ENCODE data around the gene EEPD1.

The EEPD1 gene

DNA sequence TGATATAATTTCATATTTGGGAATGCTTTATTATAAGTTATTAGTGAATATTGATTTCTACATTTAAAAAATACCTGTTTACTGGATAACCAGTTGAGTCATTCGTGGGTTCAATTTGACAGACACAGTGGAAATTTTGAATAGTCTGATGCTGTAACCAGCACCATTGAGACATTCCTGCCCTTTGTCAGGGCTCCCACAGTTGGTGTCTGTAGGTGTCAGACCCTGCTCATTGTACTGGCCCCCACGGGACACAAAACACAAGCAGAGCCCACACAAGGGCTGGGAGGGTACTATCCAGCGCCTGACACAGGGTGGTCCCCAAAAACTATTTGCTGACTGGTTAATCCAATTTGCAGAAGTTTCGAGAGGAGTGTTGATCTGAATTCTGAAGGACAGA lies 35.9 kb downstream of the EEPD1 start:
- in situ Hi-C loops (cut with MboI; ENCODE audit: low sequenced_read_pairs): no loop called here

DNA sequence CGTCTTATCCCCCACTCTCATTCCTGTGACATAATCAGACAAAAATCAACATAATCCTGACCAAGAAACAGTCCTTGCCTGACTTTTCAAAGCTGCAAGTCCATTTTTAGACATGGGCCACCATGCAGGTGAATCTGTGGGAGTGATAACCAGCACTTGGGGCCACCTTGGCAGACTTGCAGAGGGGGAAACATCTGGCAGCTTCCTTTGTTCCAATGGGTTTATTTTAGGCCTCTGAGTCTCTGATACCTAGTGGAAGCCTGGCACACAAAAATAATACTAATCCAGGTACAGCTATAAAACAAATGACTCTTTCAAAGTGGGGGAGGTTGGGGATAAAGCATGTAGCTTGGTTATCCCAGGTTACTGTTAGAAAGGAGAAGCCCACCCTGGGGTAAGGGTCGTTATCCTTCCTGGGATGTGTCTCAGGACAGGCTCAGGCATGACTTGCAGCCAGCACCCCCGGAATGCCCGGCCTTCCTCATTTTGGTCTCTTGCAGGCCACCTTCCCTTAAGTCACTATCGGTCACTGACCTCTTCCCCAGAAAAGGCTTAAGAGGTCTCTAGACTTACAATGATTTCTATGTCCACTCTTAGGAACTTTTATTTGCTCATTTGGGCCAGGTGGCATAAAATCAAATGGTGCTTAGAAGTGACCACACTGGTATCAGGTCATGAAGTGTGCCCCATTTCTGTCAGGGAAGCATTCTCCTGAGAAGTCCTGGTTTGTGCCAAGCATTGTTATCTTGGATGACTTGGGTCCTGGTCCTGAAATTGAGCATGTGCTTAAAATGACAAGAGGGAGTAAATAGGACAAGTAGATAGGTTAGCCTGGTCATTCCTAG lies 37.6 kb downstream of the EEPD1 start:
- in situ Hi-C loops (cut with MboI; ENCODE audit: low sequenced_read_pairs): no loop called here

DNA sequence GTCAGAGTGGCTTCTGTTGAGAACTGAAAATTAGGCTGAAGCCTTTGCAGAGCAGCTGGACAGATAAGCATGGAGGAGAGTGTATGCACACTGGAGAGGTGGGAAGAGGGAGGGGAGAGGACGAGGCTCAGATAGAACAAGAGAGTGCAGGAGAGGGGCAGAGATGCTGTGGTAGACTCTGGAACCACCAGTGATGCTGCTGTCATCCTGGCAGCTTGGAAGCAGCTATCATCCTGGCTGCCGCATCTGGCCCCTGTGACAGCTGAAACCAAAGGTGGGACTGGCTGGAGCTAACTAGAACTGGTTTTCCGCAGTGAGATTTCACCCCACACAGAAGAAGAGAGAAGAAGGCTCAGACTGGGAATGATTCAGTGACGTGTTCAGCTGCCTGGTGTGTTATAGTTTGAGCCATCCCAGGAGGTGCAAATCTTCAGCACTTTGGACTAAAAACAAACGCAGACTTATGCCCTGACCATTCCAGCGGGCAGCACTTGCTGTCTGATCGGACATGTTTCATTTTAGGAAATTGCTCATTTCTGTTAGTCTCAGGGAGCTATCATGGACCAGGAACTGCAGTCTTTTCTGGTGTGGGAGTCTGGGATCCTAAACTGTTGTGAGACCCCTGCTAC lies 38.4 kb downstream of the EEPD1 start:
- in situ Hi-C loops (cut with MboI; ENCODE audit: low sequenced_read_pairs): no loop called here

DNA sequence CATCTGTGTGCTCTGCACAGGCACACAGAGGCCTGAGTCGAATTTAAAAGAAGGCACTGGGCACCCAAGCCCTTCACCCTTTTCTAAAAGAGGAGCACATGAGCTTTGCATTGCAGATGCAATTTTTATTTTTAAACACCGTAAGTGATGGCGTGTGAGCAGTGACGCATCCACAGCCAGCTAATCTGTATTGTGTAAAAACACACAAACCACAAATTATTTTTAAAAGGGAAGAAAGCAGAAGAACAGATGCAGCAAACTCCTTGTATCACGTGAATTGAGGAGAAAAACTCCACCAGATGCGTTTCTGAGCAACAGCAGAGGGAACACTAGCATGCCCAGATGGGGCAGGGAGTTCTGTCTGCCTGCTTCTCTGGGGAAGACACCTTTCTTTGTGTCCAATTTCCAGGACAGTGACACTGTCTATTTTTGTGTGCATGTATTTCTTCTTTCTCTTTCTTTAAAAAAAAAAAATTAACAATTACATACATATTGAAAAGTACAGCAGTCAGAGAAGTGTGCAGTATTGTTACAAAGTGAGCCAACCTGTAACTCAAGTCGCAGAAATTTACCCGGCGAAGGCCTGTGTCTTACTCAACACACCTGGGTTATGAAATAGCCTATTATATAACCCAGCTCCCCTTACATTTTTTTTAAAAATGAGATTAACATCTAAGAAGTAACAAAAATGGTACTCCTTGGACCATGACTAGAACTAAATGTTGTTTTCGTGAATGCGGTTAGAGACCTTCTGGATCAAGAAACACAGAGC lies 39.2 kb downstream of the EEPD1 start:
- in situ Hi-C loops (cut with MboI; ENCODE audit: low sequenced_read_pairs): no loop called here

DNA sequence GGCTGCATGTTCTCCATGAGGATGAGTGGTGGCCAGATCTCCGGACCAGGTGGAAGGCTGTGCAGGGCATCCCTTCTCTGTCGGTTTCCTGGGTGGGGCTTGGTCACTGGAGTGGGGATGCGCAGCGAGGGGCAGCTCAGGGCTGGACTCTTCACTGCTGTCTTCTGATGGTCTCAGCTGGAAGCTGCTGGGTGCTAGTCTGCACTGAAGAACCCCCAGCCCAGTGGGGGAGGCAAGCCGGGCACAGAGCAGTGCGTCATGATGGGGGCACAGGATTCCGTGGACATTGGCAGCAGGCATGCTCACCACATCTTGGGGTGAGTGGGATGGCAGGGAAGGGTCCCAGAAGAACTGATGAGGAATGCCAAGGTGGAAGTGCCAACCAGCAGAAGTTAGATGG lies 39.8 kb downstream of the EEPD1 start:
- in situ Hi-C loops (cut with MboI; ENCODE audit: low sequenced_read_pairs): no loop called here

DNA sequence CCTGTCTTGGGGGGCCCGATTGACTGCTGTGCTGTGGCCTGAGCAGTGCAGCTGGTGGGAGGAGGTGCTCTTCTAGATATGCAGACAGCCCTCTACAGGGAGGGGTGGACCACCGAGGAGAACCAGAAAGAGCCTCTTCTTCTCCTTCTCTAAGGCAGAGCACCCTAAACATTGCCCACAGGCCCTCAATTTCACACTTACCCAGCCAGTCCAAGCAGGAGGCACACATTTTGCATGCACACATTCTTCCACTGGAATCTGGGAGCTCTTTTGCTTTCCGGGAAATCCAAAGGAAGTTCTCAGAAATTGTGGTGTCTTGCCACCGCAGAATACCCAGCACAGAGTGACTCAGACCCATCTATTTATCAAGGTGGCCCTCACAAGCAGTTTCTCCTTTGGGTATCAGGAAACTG lies 45.8 kb downstream of the EEPD1 start:
- in situ Hi-C loops (cut with MboI; ENCODE audit: low sequenced_read_pairs): no loop called here

DNA sequence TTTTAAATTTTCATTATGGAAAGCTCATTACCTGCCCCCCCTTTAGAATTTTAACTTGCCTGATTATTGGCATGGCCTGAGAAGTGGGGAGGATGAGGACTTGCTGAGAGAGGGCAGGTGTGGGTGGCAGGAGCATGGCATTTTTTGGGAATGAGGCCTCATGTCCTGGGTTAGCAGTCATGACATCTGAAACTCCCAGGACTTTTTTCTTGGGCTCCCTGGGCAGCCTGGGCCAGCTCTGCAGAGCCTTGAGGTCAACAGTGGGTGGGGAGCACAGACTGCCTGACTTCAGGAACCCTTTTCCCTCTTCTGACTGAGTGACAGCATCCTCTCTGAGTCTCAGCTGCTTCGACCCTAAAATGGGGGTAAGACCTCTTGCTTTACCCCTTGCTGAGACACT lies 46.3 kb downstream of the EEPD1 start:
- in situ Hi-C loops (cut with MboI; ENCODE audit: low sequenced_read_pairs): no loop called here

DNA sequence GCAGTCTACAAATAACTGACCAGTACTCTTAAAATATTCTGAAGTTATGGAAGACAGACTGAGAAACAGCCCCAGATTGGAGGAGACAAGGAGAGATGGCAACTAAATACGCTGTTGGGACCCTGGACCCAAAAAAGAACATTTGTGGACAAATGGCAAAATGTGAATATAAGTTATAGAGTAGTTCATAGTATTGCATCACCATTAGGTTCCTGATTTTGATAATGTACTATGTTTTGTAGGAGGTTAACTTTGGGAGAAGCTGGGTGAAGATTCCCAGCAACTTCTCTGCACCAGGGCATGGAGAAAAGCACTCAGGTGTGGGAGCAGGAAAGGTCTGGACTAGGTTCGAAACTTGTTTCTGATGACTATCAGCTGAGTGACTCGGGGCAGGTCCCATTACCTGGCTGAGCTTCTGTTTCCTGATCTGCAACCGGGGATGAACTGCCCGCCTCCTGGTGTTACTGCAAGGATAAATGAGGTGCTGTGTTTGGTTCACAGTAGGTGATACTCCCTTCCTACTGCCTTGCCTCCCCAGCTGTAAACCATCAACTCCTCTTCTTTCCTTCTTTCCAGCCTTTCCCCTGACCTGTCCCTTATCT lies 48.2 kb downstream of the EEPD1 start:
- in situ Hi-C loops (cut with MboI; ENCODE audit: low sequenced_read_pairs): no loop called here

DNA sequence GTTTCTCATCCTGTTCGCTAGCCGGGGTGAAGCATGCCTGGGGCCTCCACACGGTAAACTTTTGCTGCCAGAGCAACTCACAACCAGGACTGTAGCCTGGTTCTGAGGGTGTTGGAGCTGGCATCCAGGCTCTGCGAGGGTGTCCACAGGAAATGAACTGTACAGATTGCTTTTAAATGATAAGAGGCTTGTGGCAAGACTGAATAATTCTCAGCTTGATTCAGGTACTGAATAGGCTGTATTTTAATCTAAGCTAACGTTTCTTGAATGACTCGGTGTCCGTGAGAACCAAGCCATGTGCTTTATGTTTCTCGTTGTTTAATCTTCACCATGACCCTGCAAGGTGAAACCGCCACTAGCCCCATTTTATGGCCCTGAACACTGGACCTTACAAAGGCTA lies 49.3 kb downstream of the EEPD1 start:
- in situ Hi-C loops (cut with MboI; ENCODE audit: low sequenced_read_pairs): no loop called here

DNA sequence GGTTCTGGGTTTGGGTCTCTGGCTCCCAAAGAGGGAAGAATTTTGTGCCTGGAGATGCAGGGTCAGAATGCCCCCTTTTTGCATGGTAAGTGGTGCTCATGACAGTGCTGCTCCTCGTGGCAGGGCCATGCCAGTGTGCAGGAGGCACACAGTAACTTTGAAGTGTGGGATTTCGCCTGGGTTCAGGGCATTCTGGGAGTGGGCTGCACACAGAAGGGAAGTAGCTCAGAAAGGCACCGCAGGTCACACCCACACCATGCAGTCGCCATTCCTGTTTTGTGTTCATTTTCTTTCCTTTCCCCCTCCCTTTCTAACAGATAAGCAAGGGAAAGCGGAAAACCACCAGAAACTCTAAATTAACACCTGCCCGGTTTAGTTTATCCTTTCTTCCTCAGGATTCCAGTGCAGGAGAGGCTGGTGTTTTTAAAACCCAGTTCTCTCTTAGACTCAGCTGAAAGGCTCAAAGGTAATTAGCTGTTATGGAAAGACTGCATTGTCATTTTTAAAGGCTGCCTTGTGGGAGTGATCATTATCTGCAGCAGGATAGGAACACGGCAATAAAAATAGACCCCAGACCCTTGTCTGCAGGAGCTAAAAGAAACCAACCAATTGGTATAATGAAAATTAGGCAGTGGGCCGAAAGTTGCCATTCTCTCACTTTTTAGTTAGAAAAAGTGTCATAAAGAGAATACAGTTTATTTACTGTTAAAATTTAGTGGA lies 50.2 kb downstream of the EEPD1 start:
- in situ Hi-C loops (cut with MboI; ENCODE audit: low sequenced_read_pairs): no loop called here

DNA sequence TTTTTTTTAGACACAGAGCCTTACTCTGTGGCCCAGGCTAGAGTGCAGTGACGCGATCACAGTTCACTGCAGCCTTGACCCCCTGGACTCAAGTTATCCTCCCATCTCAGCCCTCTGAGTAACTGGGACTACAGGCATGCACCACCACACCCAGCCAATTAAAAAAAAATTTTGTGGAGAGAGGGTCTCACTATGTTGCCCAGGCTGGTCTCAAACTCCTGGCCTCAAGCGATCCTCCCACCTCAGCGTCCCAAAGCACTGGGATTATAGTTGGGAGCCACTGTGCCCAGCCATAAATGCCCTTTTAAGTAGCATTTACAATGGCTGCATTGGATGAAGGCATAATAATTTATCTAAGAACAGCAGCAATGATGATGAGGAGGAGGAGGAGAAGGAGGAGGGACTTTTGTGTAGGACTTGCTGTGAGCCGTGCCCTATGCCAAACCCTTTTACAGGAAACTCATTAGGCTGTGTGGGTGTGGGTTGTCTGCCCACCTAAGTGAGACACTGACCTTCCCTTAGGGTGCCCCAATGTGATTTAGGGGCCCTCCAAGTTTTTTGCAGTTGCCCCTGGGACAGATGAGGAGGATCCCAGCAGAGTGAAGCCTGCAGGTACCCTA lies 51.1 kb downstream of the EEPD1 start:
- in situ Hi-C loops (cut with MboI; ENCODE audit: low sequenced_read_pairs): no loop called here

DNA sequence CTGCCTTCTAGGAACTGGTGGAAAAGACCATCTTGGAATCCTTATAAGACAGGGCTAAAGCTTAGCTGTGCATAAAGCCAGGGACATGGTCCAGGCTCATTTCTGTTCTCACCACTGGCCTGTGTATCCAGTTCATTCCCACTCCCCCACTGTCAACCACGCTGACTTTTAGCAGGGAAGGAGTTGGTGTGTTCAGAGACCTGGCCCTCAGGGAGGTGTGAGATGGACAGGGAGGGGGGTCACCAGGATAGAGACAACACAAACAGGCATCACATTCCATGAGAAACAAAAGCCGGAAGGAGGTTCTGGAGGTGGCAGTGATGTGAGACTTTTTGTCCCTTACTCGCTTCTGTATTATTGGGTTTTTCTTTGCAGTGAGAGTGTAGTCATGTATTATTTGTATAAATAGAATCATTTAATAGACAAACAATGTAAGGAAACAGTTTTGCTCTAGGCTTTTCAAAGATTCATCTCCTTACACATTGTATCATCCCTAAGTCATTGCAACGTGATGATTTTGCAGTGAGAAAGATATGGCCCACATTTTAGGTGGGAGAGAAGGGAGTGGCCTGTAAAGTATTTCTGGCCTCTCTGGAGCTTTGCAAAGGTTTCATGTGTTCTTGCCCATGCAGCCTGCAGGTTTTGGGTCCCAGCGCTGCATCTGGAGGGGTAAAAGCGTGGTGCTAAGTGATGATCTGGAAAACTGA lies 52.0 kb downstream of the EEPD1 start:
- in situ Hi-C loops (cut with MboI; ENCODE audit: low sequenced_read_pairs): no loop called here

DNA sequence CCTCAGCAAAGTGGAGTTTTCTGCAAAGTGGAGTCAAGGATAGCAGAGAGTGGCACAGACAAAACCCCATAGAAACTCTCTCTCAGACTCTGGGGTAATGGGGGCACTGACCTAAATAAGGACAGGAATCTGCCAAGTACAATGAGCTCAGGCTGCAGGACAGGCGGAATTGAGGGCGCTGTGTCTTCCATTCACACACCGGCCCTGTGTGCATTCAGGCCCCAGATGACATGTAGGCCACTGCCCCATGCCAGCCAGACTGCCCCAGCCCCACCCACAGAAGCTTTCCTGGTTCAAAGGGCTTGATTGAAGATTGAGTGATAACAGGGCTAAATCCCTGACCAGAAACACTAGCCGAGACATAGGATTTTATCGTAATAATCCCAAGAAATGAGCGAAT lies 52.7 kb downstream of the EEPD1 start:
- in situ Hi-C loops (cut with MboI; ENCODE audit: low sequenced_read_pairs): no loop called here

DNA sequence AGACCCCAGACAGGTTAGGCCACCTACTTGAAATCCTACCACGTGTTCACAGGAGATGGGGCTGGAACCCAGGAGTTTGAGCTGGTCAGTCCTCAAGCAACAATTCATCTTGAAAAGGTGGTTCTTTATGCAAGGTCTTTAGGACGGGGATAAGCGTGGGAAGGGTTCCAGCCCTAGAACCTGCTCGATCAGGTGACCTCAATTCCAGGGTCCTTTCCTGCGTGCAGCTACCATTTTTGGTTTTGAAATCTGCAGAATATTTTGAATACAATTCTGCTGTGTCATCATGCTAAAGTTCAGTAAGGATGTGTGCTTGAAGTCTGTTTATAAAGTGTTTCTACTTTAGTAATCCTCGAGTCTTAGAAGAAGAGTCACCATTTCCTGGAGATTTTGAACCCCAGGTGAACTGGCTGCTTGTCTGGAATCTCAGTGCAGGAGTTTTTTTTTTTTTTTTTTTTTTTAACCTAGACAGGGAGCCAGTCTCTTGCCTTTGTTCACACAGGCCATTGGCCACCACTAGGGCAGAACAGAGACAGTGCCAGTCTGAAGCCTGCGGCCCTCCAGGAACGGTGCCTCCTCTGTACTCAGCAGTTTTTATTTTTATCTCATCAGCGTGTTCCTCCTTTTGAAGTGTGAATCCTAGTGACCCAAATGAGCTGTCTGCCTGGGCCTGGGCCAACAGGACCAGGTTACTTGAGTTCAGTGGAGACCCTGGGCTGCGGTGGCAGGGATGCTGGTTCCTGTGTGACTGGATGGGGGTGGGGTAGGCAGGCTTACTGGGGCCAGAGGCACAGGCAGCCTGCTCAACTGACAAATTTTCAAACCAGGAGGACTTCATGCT lies 54.6 kb downstream of the EEPD1 start:
- in situ Hi-C loops (cut with MboI; ENCODE audit: low sequenced_read_pairs): no loop called here

DNA sequence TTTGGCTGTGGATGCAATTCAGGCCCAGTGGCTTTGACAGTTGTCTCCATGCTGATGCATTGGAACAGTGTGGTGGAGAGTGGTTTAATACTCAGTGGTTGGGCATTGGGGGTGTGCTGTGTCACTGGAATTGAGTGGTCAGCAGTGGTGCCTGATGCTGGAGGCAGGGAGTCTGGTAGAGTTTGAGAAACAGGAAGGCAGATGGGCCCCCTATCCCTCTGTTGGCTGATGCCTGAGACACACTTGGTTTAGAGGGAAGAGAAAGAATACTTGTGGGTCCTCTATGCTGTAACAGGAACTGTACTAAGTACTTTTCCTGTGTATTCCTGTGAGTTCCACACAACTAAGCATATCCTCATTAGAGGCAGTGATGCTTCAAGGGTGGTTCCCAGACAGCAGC lies 55.4 kb downstream of the EEPD1 start:
- in situ Hi-C loops (cut with MboI; ENCODE audit: low sequenced_read_pairs): no loop called here

DNA sequence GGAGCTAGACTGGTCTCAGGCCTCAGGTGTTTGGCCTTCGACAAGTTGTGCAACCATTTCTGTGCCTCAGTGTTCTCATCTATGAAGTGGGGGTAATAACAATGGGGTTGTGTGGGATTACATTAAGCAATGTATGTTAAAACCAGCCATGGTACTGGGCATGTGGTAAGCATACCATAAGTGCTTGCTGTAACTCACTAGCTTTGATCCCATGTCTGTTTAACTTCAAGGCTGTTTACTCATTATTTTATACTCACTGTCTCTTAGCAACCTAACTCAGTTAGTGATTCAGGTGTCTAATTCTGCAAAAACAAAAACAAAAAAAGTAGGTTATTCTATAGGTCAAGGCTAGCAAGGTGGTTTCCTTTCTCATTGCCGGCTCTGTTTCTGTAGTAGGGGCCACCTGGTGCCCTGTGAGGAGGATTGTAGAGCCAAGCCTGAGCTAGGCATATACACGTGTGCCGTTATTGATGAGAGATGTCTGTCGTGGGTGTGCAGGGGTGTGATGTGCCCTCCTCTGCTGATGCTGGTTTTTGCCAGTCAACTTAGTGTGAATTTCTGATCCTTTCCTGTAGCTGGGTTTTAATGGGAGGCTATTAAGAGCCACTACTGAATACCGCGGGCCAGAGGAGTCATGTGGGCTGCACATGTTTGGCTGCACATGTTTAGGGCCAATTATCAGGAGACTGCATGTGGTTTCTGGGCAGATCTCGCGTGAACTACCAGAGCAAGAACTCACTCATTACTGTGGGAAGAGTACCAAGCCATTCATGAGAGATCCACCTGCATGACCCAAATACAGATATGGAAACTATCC lies 56.2 kb downstream of the EEPD1 start:
- in situ Hi-C loops (cut with MboI; ENCODE audit: low sequenced_read_pairs): no loop called here

DNA sequence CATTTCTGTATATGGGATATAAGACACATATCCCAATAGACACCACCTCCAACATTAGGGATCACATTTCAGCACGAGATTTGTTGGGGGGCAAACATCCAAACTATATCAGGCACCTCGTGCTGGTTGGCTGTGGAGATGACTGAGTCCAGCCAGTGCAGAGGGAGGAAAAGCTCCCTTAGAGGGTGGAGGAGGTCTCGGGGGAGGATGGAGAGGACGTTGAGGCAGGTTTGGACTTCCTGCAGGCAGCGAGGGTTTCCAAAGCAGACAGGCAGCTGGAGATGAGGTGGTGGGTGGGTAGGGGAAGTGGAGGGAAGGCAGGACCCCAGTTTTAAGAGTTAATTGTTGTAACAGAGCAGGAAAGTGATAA lies 56.7 kb downstream of the EEPD1 start:
- in situ Hi-C loops (cut with MboI; ENCODE audit: low sequenced_read_pairs): no loop called here

DNA sequence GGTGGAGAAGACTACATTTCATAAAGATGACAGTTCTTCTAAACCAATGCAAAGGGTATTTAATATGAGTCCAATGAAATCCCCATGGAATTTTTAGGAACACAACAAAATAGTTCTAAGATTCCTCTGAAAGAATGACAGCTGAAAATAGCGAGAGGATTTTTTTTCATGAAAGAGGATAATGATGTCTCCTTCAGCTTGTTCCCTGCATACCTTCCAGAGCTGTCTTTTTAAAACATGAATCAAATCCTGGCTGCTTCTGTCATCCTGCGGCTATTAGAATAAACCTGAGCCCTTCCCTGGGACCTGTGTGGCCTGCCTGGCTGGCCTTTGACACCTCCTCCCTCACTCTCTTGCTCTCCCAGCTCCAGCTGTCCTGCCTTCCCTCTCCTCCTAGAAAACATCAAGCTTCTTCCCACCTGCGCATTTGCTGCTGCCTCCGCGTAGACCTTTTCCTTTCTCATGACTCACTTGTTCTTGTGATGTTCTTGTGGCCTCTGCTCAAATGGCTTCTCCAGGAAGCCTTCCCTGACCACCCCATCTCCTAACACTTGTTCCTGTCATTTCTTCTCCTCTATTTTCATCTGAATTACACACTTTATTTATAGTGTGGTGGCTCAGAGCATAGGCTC lies 57.4 kb downstream of the EEPD1 start:
- in situ Hi-C loops (cut with MboI; ENCODE audit: low sequenced_read_pairs): no loop called here
